Transverse colon (tissue), 4 donors: ENCODE measurements around the gene HYI. TPM values are rescaled to one million over a fixed set of nuclear protein-coding genes. Genes with fewer than 3 reads are reported as not detected.

Source experiments
- DNase-seq: peaks from one replicate; pipeline ENCODE4 v3.0.0-alpha.2; 2019
- H3K27ac ChIP-seq, 4 donors: fragments of 200-600 bp; sonication (generic); 2 replicates each; pipeline ENCODE4 v1.5.1; 2016 to 2018; ENCODE audit warnings: inconsistent platforms in 4 of 4
- H3K27me3 ChIP-seq: fragments of 200-600 bp; sonication (generic); 2 replicates; pipeline ENCODE4 v1.5.1; 2017; ENCODE audit warnings: inconsistent platforms
- H3K36me3 ChIP-seq, 4 donors: fragments of 200-600 bp; sonication (generic); 2 replicates each; pipeline ENCODE4 v1.5.1; 2017 to 2019; ENCODE audit warnings: inconsistent platforms in 4 of 4
- H3K4me1 ChIP-seq, 4 donors: fragments of 200-600 bp; sonication (generic); 2 replicates each; pipeline ENCODE4 v1.5.1; 2017 to 2020; ENCODE audit warnings: inconsistent platforms in 4 of 4
- H3K4me3 ChIP-seq, 4 donors: fragments of 200-600 bp; sonication (generic); 1 replicate in 1 of 4; 2 replicates in 3 of 4; pipeline versions ENCODE4 v1.5.1 to v1.6.1; 2017 to 2019; ENCODE audit warnings: inconsistent platforms in 4 of 4
- H3K9me3 ChIP-seq, 2 donors: fragments of 200-600 bp; sonication (generic); 2 replicates each; pipeline ENCODE4 v1.5.1; 2017 to 2019; ENCODE audit warnings: inconsistent platforms in 2 of 2
- EP300 ChIP-seq: sonication (generic); formaldehyde crosslinking; IDR thresholded peaks from one replicate; pipeline ENCODE4 v1.6.1; 2017; ENCODE audit warnings: antibody characterized with exemption, low read depth
- POLR2A ChIP-seq: fragments of 450-650 bp; IDR thresholded peaks from one replicate; pipeline ENCODE4 v1.6.1; 2016; ENCODE audit warnings: antibody characterized with exemption, mild to moderate bottlenecking, moderate library complexity
- POLR2AphosphoS5 ChIP-seq, 3 donors: sonication (generic); formaldehyde crosslinking; IDR thresholded peaks; one replicate each; pipeline ENCODE4 v1.6.1; 2016; ENCODE audit warnings: antibody characterized with exemption in 3 of 3
- WGBS, 2 donors: methylation state at CpG; one replicate each; pipeline ENCODE4 v1.1.5; 2018; ENCODE audit warnings: low coverage in 1 of 2; 5-methylcytosine and 5-hydroxymethylcytosine counted together
- in situ Hi-C, 4 donors: fragments of 200-750 bp; cut with MboI; loops; one replicate each; pipeline versions ENCODE4 v1.15.0 to v1.15.1; 2017; ENCODE audit warnings: low sequenced_read_pairs in 3 of 4, low pct_ligation_motif_present in 1 of 4, low pct_unique_long_range_greater_than_20kb in 1 of 4
- intact Hi-C: fragments of 100-400 bp; cut with DNase I; formaldehyde crosslinking; loops from one replicate; pipeline ENCODE4 v1.15.1; 2023; ENCODE audit warnings: low total_unique reads
- total RNA-seq, 4 donors: library from RNA; depleted of rRNA; stranded (reverse); fragments of >200 nt; gene quantifications; one replicate each; pipeline ENCODE4 v1.1.0, GENCODE V29; 2016
- TF ChIP-seq, protein P1 (sequence below), 5 experiments: fragments of 200-600 bp in 3 of 5; fragments of 450-650 bp in 2 of 5; sonication (generic) in 3 of 5; IDR thresholded peaks; 1 replicate in 2 of 5; 2 replicates in 3 of 5; pipeline ENCODE4 v1.5.1; 2016 to 2017; ENCODE audit warnings: antibody characterized with exemption in 5 of 5, inconsistent platforms in 3 of 5, mild to moderate bottlenecking in 2 of 5, moderate library complexity in 1 of 5

The HYI gene
- total RNA-seq, 4 donors from 2014 or later: 71.1 to 126 (median 119) TPM

DNA sequence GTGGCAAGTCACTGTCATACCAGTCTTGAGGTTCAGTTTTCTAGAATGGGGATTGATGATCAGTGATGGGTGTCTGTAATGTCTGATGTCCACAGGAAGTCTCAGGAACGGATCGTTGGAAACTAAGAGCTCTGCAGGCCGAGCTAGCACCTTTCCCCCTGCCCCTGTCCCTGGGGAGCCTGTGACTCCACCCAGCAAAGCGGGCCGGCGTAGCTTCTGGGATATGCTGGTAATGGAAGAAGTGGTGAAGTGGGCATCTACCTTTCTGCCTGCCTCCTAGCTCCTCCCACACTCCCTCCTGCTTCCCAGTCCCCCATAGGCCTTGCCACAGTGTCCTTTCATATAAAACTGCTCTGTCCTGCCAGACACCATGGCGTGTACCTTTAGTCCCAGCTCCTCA, 13.4 kb downstream of the HYI start:
- in situ Hi-C loops: loop anchor here in 1 of 4 donors (25.0 kb wide), 1 partner anchor 197 kb away; no protein-coding TSS in a partner anchor
- intact Hi-C loops: no loop called here

DNA sequence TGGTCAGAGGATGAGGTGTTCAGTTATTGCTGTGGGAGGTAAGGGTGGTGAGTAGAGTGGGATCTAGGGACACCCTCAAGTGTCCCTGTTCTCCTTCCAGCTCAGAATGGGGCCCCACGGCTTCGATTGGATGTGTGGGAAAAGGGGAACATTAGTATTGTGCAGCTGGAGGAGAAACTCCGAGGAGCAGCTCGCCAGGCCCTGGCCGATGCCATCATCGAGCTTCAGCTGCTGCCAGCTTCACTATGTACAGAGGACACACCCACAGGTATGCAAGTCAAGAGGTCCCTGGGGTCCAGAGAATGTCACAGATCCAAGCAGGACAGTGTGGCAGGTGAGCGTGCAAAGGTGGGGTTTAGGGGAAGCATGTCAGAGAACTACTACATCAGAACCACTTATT, 13.9 kb downstream of the HYI start:
- no peak overlapping the region for H3K27ac ChIP-seq
- H3K4me3 ChIP-seq: no peak overlapping the region
- intact Hi-C loops: no loop called here
- TF ChIP-seq POLR2A (no peak), EP300 (no peak)
- TF ChIP-seq, protein P1, sequence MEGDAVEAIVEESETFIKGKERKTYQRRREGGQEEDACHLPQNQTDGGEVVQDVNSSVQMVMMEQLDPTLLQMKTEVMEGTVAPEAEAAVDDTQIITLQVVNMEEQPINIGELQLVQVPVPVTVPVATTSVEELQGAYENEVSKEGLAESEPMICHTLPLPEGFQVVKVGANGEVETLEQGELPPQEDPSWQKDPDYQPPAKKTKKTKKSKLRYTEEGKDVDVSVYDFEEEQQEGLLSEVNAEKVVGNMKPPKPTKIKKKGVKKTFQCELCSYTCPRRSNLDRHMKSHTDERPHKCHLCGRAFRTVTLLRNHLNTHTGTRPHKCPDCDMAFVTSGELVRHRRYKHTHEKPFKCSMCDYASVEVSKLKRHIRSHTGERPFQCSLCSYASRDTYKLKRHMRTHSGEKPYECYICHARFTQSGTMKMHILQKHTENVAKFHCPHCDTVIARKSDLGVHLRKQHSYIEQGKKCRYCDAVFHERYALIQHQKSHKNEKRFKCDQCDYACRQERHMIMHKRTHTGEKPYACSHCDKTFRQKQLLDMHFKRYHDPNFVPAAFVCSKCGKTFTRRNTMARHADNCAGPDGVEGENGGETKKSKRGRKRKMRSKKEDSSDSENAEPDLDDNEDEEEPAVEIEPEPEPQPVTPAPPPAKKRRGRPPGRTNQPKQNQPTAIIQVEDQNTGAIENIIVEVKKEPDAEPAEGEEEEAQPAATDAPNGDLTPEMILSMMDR (IDR thresholded peaks at IDR 0.05): no peak
- peaks cover 0 to 3% (median 0%) of the 10 kb centered on the region in 4 donors for H3K4me1 ChIP-seq
- H3K36me3 ChIP-seq: peaks cover 0 to 9% (median 4%) of the 10 kb centered on the region in 4 donors
- WGBS, 2 donors: 80 to 90% methylated on average over 1 to 7 of the region's 7 CpGs
- in situ Hi-C loops: loop anchor here in 1 of 4 donors (25.0 kb wide), 1 partner anchor 198 kb away; no protein-coding TSS in a partner anchor
- no peaks in the 10 kb centered on the region for H3K9me3 ChIP-seq
- peak; percentile 5 for DNase-seq
- no peaks in the 10 kb centered on the region for H3K27me3 ChIP-seq

More for the DNA sequence above, 13.4 kb downstream of the HYI start:
- no peak for TF ChIP-seq EP300
- DNase-seq: peak; percentile 5
- Histone ChIP-seq H3K36me3 (peaks cover 0 to 9% (median 4%) of the 10 kb centered on the region in 4 donors), H3K9me3 (no peaks in the 10 kb centered on the region), H3K27ac (no peak overlapping the region), H3K4me3 (no peak overlapping the region), H3K4me1 (peaks cover 0 to 3% (median 0%) of the 10 kb centered on the region in 4 donors), H3K27me3 (no peaks in the 10 kb centered on the region)
- WGBS, 2 donors: 84% methylated on average over 7 of the region's 7 CpGs; no CpG with 5 or more reads in 1 of the 2 donors

DNA sequence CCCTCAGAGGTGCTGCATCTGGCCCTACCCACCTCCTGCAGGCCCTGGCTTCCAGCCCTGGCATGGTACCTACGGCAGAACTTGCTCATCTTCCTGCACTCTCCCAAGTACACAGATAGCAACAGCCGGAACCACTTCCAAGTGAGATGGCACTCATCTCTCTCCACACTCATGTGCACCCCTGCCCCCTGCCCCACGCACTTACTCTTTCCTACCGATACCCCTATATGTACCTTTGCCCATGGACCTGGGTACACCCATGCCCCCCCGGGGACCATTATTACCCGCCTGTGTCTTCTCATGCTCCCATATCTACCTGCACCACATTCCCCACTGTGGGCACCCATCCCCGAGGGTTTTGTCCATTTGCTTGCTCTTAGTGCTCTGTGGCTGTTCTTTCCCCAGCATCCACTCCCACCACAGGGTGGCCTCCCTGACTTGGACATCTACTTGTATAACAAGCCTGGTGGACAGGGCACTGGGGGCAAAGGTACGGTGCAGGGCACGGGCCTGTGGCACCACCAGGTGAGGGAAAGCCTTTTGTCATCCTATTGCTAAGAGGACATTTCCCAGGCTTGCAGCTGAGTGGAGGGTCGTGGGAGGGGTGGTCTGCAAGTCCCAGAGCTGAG, 14.7 kb downstream of the HYI start:
- 94% methylated on average over 10 of the region's 10 CpGs; no CpG with 5 or more reads in 1 of the 2 donors for WGBS, 2 donors

DNA sequence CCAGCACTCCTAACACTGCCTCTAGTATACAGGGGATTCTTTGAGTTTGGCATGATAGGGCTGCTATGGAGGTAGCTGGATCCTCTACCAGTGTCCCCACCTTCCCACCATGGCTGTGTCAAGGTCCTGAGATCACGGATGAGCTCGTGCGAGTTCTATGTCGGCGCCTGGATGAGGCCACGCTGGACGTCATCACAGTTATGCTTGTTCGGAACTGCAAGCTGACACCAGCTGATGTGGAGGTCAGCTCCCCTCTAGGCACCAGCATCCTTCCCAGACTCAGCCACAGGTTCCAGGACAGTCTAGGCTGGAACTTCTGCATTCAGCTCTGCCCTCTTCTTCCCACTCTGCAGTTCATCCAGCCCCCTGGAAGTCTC, 15.2 kb downstream of the HYI start:
- in situ Hi-C loops: loop anchor here in 1 of 4 donors (25.0 kb wide), 1 partner anchor 199 kb away; no protein-coding TSS in a partner anchor
- peaks cover 0 to 18% (median 5%) of the 10 kb centered on the region in 4 donors for H3K36me3 ChIP-seq
- no peaks in the 10 kb centered on the region for H3K27me3 ChIP-seq
- H3K9me3 ChIP-seq: no peaks in the 10 kb centered on the region
- intact Hi-C loops: no loop called here
- H3K27ac ChIP-seq: no peak overlapping the region
- WGBS, 2 donors: 92% methylated on average over 8 of the region's 8 CpGs; no CpG with 5 or more reads in 1 of the 2 donors
- H3K4me1 ChIP-seq: peaks cover 0 to 3% (median 0%) of the 10 kb centered on the region in 4 donors
- DNase-seq: peak; percentile 2
- H3K4me3 ChIP-seq: no peak overlapping the region
- no peak for TF ChIP-seq POLR2AphosphoS5 (IDR thresholded peaks at IDR 0.05)
- no peak for TF ChIP-seq POLR2A
- TF ChIP-seq, protein P1 (IDR thresholded peaks at IDR 0.05): no peak
- no peak for TF ChIP-seq EP300

More for the DNA sequence above, 14.7 kb downstream of the HYI start:
- H3K36me3 ChIP-seq: peaks cover 0 to 15% (median 7%) of the 10 kb centered on the region in 4 donors
- no peaks in the 10 kb centered on the region for H3K27me3 ChIP-seq
- TF ChIP-seq, protein P1 (IDR thresholded peaks at IDR 0.05): no peak
- TF ChIP-seq POLR2A (no peak), POLR2AphosphoS5 (IDR thresholded peaks at IDR 0.05) (no peak), EP300 (no peak)
- H3K27ac ChIP-seq: no peak overlapping the region
- in situ Hi-C loops (loop anchor here in 1 of 4 donors (25.0 kb wide), 1 partner anchor 198 kb away; no protein-coding TSS in a partner anchor), intact Hi-C loops (no loop called here)
- peak; percentile 6 for DNase-seq
- H3K4me1 ChIP-seq: peaks cover 0 to 3% (median 0%) of the 10 kb centered on the region in 4 donors
- no peaks in the 10 kb centered on the region for H3K9me3 ChIP-seq
- no peak overlapping the region for H3K4me3 ChIP-seq
